Measurements from ENCODE around the gene MAP1LC3B2.
"Not testable (repeated sequence)": the region's sequence is repeated elsewhere in the genome, so short reads cannot be mapped to it uniquely, and the experiment has no call there.

Gene MAP1LC3B2

GRCh38 chr12:116558280-116559161 lies 660 bp upstream of the MAP1LC3B2 start:
- no peak for DNase-seq (ENCODE audit: low read depth, low spot score)

GRCh38 chr12:116561181-116561821 lies 2.1 kb downstream of the MAP1LC3B2 start:
- DNase-seq (ENCODE audit: low read depth, low spot score): no peak

GRCh38 chr12:116562090-116562489 lies 2.9 kb downstream of the MAP1LC3B2 start:
- no peak for DNase-seq (ENCODE audit: low read depth, low spot score)

DNA sequence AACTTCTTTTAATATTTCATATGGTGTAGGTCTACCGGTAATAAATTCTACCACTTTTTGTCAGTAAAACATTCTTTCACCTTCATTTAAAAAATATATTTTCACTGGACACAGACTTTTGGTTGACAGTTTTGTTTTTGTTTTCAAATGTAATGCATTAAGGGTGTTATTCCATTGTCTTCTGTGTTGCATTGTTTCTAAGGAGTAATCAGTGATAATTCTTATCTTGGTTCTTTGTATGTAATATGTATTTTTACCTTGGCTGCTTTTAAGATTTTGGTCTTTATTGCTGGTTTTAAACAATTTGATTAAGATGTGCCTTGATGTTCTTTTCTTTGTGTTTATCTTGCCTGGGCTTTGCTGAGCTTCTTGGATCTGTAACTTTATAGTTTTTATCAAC lies 4.1 kb downstream of the MAP1LC3B2 start:
- DNase-seq (ENCODE audit: low read depth, low spot score): no peak

- DNase-seq (ENCODE audit: low read depth, low spot score): no peak
Measured at GRCh38 chr12:116564080-116564479, 4.9 kb downstream of the MAP1LC3B2 start.

GRCh38 chr12:116565221-116565620 lies 6.0 kb downstream of the MAP1LC3B2 start:
- not testable (repeated sequence) for DNase-seq (ENCODE audit: low read depth, low spot score)

DNA sequence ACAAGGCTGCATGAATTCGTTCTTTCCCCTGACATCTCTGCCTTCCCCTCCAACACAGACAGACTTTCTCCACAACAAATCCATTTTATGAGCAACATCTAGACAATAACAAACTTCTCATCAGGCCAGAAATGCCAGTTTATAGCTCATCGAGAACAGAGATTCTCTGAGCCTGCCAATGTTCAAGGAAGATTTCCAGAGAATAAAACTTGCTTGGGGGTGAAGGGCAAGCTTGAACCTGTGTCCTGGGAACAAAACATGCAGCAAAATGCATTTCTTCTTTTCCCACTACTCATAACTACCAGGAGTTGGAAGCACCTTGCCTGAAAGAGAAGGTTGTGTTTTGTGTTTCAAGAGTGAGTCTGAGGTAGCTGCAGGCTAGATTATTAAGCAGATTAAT lies 6.8 kb downstream of the MAP1LC3B2 start:
- DNase-seq (ENCODE audit: low read depth, low spot score): no peak

GRCh38 chr12:116568203-116568602 lies 9.0 kb downstream of the MAP1LC3B2 start:
- no peak for DNase-seq (ENCODE audit: low read depth, low spot score)

- no peak for DNase-seq (ENCODE audit: low read depth, low spot score)
Measured at GRCh38 chr12:116571089-116571488, 11.9 kb downstream of the MAP1LC3B2 start.

- no peak for DNase-seq (ENCODE audit: low read depth, low spot score)
Measured at GRCh38 chr12:116573776-116574175, 14.6 kb downstream of the MAP1LC3B2 start.

DNA sequence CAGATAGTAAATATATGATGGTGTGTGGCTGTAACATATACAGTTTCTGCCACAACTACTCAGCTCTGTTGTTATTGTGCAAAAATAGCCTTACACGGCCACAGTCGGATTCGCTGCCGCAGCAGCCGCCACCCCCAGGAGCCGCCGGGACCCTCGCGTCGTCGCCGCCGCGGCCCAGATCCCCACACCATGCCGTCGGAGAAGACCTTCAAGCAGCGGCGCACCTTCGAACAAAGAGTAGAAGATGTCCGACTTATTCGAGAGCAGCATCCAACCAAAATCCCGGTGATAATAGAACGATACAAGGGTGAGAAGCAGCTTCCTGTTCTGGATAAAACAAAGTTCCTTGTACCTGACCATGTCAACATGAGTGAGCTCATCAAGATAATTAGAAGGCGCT lies 16.6 kb downstream of the MAP1LC3B2 start:
- DNase-seq (ENCODE audit: low read depth, low spot score): not testable (repeated sequence)

- no peak for DNase-seq (ENCODE audit: low read depth, low spot score)
Measured at GRCh38 chr12:116577154-116577561, 18.0 kb downstream of the MAP1LC3B2 start.

DNA sequence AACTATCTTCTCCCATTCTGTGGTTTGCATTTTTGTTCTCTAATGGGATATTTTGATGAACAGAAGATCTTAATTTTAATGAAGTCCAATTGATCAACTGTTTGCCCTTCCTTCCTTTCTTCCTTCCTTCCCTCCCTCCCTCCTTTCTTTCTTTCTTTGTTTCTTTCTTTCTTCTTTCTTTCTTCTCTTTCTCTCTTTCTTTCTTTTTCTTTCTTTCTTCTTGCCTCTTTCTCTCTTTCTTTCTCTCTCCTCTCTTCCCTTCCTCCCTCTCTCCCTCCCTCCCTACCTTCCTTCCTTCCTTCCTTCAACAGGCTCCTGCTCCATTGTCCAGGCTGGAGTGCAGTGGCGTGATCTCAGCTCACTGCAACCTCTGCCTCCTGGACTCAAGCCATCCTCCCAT lies 18.9 kb downstream of the MAP1LC3B2 start:
- no peak for DNase-seq (ENCODE audit: low read depth, low spot score)

- no peak for DNase-seq (ENCODE audit: low read depth, low spot score)
Measured at GRCh38 chr12:116582610-116583009, 23.4 kb downstream of the MAP1LC3B2 start.

- no peak for DNase-seq (ENCODE audit: low read depth, low spot score)
Measured at GRCh38 chr12:116583129-116583694, 24.0 kb downstream of the MAP1LC3B2 start.

DNA sequence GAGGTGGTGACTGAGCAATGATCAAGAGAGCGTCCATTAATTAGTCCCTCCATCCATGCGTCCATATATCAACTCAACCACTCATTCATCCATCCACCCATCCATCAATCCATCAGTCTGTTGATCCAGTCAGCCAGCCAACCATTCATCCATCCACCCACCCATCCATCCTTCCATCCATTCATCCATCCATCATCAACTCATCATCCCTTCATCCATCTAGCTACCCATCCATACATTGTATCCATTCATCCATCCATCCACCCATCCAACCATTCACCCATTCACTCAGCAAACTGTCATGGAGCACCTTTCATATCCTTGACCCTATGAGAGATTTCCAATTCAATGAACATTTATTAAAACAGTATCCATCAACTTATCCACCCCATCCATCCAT lies 28.1 kb downstream of the MAP1LC3B2 start:
- DNase-seq (ENCODE audit: low read depth, low spot score): no peak

GRCh38 chr12:116588390-116589028 lies 29.3 kb downstream of the MAP1LC3B2 start:
- no peak for DNase-seq (ENCODE audit: low read depth, low spot score)

DNA sequence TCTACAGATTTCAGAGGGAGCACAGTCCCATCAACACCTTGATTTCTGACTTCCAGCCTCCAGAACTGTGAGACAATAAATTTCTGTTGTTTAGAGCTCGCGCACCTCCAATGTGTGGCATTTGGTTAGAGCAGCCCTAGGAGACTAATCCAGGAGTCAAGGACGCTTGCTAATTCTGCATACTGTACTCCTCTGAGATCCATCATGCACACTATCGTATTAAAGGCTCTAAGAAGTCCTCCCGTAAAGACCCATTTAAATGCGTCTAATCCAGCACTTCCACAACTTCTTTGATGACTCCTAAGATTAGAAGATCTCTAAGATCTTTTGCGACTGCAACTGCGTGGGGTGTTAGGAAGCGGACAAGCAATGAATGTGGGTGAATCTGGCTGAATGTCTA lies 30.4 kb downstream of the MAP1LC3B2 start:
- DNase-seq (ENCODE audit: low read depth, low spot score): no peak

DNA sequence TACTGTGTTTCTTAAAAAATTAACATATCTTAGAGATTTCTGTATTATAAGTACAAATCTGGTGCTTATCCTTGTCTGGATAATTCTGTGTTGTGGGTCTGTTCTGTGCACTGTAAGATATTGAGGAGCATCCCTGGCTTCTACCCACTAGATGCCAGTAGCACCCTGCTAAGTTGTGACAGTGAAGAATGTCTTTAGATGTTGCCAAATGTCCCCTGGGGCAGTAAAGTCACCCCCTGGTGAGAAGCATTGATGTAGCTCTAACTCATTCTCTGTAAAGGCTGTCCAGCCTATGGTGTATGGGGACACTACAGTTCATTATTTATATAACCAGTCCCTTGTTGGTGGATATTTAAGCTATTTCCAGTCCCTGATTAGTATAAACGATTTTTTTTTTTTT lies 31.4 kb downstream of the MAP1LC3B2 start:
- no peak for DNase-seq (ENCODE audit: low read depth, low spot score)

- no peak for DNase-seq (ENCODE audit: low read depth, low spot score)
Measured at GRCh38 chr12:116591855-116592637, 32.9 kb downstream of the MAP1LC3B2 start.

- no peak for DNase-seq (ENCODE audit: low read depth, low spot score)
Measured at GRCh38 chr12:116592731-116593130, 33.5 kb downstream of the MAP1LC3B2 start.
